Measurements from ENCODE around the gene GABBR2. TPM values are rescaled to one million over a fixed set of nuclear protein-coding genes. Genes with fewer than 3 reads are reported as not detected.

The GABBR2 gene
- polyA plus RNA-seq, 1 of the 3 experiments (the other 2 are of a cell fraction), result not detected

DNA sequence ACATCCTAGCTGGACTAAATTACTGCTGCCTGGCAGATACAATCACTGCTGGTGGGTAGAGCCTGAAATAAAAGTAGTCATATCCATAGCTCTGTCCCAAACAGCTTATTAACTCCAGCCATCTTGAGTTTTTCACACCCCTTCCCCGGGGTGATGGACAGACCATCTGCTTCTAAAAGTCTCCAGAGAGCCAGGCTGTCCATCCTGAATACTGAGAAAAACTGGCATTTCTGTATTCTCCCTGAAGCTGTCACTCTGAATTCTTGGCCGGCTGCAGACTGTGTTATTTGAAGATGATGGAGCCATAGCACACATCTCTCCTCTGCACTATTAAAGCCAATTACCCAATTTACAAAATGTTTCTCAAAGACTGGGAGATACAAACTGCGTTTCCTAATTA is 118.6 kb downstream of the GABBR2 start:
- Histone ChIP-seq H4K20me1 (ENCODE audit: insufficient read depth) (no peaks in the 10 kb centered on the region), H3K4me3 (ENCODE audit: low read depth in 2 of 2, low read length in 1 of 2) (no peak overlapping the region), H3K9me3 (no peaks in the 10 kb centered on the region), H3K4me2 (no peak overlapping the region), H3K79me2 (ENCODE audit: insufficient read depth) (no peaks in the 10 kb centered on the region), H3K36me3 (replicated peaks in 1 of 2; ENCODE audit: control insufficient read depth in 1 of 2, insufficient read depth in 2 of 2, low read length in 1 of 2) (no peaks in the 10 kb centered on the region), H3F3A (replicated peaks; ENCODE audit: insufficient read depth) (no peaks in the 10 kb centered on the region), H3K27me3 (ENCODE audit: insufficient read depth) (no peaks in the 10 kb centered on the region; the same call in 1 of the 2 replicates), H3K27ac (ENCODE audit: low read depth in 2 of 2, low read length in 1 of 2) (no peak overlapping the region), H2AFZ (ENCODE audit: low read depth) (no peak overlapping the region), H3K4me1 (ENCODE audit: control insufficient read depth in 1 of 2, insufficient read depth in 2 of 2, low read depth in 1 of 2, low read length in 1 of 2) (no peaks in the 10 kb centered on the region), H3K9me2 (no peaks in the 10 kb centered on the region), H3K9ac (no peak overlapping the region)
- DNase-seq, result no peak
- 26% methylated on average over 3 of the region's 3 CpGs for WGBS (ENCODE audit: low lambda C conversion rate)
- CTCF ChIA-PET, result no interaction called here
- TF ChIP-seq EZH2phosphoT487 (IDR thresholded peaks at IDR 0.05; ENCODE audit: borderline replicate concordance, low read depth) (no peak), MXI1 (IDR thresholded peaks at IDR 0.05; ENCODE audit: low read depth, low read length) (no peak), NFIC (IDR thresholded peaks at IDR 0.05; ENCODE audit: borderline replicate concordance) (no peak), SMC3 (IDR thresholded peaks at IDR 0.05; ENCODE audit: low read depth, low read length) (no peak), REST (IDR thresholded peaks at IDR 0.05; ENCODE audit: low read depth, low read length) (no peak)
- TF ChIP-seq, protein P1, sequence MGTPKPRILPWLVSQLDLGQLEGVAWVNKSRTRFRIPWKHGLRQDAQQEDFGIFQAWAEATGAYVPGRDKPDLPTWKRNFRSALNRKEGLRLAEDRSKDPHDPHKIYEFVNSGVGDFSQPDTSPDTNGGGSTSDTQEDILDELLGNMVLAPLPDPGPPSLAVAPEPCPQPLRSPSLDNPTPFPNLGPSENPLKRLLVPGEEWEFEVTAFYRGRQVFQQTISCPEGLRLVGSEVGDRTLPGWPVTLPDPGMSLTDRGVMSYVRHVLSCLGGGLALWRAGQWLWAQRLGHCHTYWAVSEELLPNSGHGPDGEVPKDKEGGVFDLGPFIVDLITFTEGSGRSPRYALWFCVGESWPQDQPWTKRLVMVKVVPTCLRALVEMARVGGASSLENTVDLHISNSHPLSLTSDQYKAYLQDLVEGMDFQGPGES (IDR thresholded peaks at IDR 0.05; ENCODE audit: low read depth, low read length), result no peak
- TF ChIP-seq, protein P2, sequence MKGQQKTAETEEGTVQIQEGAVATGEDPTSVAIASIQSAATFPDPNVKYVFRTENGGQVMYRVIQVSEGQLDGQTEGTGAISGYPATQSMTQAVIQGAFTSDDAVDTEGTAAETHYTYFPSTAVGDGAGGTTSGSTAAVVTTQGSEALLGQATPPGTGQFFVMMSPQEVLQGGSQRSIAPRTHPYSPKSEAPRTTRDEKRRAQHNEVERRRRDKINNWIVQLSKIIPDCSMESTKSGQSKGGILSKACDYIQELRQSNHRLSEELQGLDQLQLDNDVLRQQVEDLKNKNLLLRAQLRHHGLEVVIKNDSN (IDR thresholded peaks at IDR 0.05; ENCODE audit: borderline replicate concordance, low read depth), result no peak
- POLR2A ChIA-PET, result no interaction called here

DNA sequence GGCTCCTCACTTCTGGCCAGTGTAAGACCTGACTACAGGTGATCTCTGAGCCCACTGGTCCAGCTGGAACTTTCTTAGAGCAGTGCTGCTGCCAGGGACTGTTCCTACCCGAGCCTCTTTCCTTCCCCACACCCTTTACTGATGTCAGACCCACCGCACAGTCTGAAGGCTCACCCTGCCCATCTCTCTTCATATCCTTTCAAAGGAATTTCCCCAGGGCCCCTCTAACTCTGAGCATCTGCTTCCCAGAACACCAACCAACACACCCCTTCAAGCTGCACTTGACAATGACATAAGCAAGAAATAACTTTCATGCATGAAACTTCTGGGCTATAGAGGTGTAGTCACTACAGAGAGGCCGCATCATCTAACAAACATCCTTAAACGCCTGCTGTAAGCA is 119.6 kb downstream of the GABBR2 start:
- H3K9me3 ChIP-seq, result no peaks in the 10 kb centered on the region
- no peaks in the 10 kb centered on the region for H3K79me2 ChIP-seq (ENCODE audit: insufficient read depth)
- no peaks in the 10 kb centered on the region for H3K4me1 ChIP-seq (ENCODE audit: control insufficient read depth in 1 of 2, insufficient read depth in 2 of 2, low read depth in 1 of 2, low read length in 1 of 2)
- H2AFZ ChIP-seq (ENCODE audit: low read depth), result no peak overlapping the region
- no peak for DNase-seq
- no peak overlapping the region for H3K4me2 ChIP-seq
- H3K36me3 ChIP-seq (replicated peaks in 1 of 2; ENCODE audit: control insufficient read depth in 1 of 2, insufficient read depth in 2 of 2, low read length in 1 of 2), result no peaks in the 10 kb centered on the region
- H3F3A ChIP-seq (replicated peaks; ENCODE audit: insufficient read depth), result no peaks in the 10 kb centered on the region
- ChIA-PET POLR2A (no interaction called here), CTCF (no interaction called here)
- no peaks in the 10 kb centered on the region for H3K9me2 ChIP-seq
- WGBS (ENCODE audit: low lambda C conversion rate), result 28% methylated on average over 4 of the region's 4 CpGs
- no peak overlapping the region for H3K27ac ChIP-seq (ENCODE audit: low read depth in 2 of 2, low read length in 1 of 2)
- H3K4me3 ChIP-seq (ENCODE audit: low read depth in 2 of 2, low read length in 1 of 2), result no peak overlapping the region
- H3K9ac ChIP-seq, result no peak overlapping the region
- H4K20me1 ChIP-seq (ENCODE audit: insufficient read depth), result no peaks in the 10 kb centered on the region
- H3K27me3 ChIP-seq (ENCODE audit: insufficient read depth), result no peaks in the 10 kb centered on the region; the same call in 1 of the 2 replicates
- TF ChIP-seq, protein P3, sequence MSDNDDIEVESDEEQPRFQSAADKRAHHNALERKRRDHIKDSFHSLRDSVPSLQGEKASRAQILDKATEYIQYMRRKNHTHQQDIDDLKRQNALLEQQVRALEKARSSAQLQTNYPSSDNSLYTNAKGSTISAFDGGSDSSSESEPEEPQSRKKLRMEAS (IDR thresholded peaks at IDR 0.05; ENCODE audit: low read depth), result no peak
- TF ChIP-seq GABPA (IDR thresholded peaks at IDR 0.05; ENCODE audit: low read depth) (no peak), JUND (IDR thresholded peaks at IDR 0.05) (no peak), SIN3A (IDR thresholded peaks at IDR 0.05; ENCODE audit: borderline replicate concordance, low read depth, low read length) (no peak), POLR2AphosphoS5 (IDR thresholded peaks at IDR 0.05; ENCODE audit: low read depth, low read length) (no peak), CTCF (IDR thresholded peaks at IDR 0.05) (no peak), RXRA (IDR thresholded peaks at IDR 0.05; ENCODE audit: borderline replicate concordance, low read depth) (no peak), EZH2phosphoT487 (IDR thresholded peaks at IDR 0.05; ENCODE audit: borderline replicate concordance, low read depth) (no peak), FOXM1 (IDR thresholded peaks at IDR 0.05; ENCODE audit: low read depth) (no peak), RAD21 (IDR thresholded peaks at IDR 0.05; ENCODE audit: low read length) (no peak)
- TF ChIP-seq, protein P4, sequence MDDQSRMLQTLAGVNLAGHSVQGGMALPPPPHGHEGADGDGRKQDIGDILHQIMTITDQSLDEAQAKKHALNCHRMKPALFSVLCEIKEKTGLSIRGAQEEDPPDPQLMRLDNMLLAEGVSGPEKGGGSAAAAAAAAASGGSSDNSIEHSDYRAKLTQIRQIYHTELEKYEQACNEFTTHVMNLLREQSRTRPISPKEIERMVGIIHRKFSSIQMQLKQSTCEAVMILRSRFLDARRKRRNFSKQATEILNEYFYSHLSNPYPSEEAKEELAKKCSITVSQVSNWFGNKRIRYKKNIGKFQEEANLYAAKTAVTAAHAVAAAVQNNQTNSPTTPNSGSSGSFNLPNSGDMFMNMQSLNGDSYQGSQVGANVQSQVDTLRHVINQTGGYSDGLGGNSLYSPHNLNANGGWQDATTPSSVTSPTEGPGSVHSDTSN (IDR thresholded peaks at IDR 0.05), result no peak
